HepG2 (cell line): Measurements from ENCODE around the gene METRN.

Experiments
- ARNT ChIP-seq: fragments of 450-650 bp; IDR thresholded peaks from 2 replicates; pipeline ENCODE4 v1.6.1; 2017
- DZIP1 ChIP-seq: sonication (generic); formaldehyde crosslinking; IDR thresholded peaks from 2 replicates; pipeline ENCODE4 v1.5.0; 2020; ENCODE audit warnings: mild to moderate bottlenecking, missing genetic modification reagents
- SP4 ChIP-seq: sonication (generic); formaldehyde crosslinking; IDR thresholded peaks from 2 replicates; pipeline ENCODE4 v1.8.1; 2023; ENCODE audit warnings: mild to moderate bottlenecking, missing genetic modification reagents
- ZNF747 ChIP-seq: sonication (generic); formaldehyde crosslinking; IDR thresholded peaks from 2 replicates; pipeline ENCODE4 v1.8.1; 2023; ENCODE audit warnings: missing genetic modification reagents, mild to moderate bottlenecking, borderline replicate concordance
- TF ChIP-seq, protein P1 (sequence below): sonication (generic); formaldehyde crosslinking; IDR thresholded peaks from 2 replicates; pipeline ENCODE4 v1.5.0; 2020; ENCODE audit warnings: mild to moderate bottlenecking, missing genetic modification reagents, moderate library complexity

DNA sequence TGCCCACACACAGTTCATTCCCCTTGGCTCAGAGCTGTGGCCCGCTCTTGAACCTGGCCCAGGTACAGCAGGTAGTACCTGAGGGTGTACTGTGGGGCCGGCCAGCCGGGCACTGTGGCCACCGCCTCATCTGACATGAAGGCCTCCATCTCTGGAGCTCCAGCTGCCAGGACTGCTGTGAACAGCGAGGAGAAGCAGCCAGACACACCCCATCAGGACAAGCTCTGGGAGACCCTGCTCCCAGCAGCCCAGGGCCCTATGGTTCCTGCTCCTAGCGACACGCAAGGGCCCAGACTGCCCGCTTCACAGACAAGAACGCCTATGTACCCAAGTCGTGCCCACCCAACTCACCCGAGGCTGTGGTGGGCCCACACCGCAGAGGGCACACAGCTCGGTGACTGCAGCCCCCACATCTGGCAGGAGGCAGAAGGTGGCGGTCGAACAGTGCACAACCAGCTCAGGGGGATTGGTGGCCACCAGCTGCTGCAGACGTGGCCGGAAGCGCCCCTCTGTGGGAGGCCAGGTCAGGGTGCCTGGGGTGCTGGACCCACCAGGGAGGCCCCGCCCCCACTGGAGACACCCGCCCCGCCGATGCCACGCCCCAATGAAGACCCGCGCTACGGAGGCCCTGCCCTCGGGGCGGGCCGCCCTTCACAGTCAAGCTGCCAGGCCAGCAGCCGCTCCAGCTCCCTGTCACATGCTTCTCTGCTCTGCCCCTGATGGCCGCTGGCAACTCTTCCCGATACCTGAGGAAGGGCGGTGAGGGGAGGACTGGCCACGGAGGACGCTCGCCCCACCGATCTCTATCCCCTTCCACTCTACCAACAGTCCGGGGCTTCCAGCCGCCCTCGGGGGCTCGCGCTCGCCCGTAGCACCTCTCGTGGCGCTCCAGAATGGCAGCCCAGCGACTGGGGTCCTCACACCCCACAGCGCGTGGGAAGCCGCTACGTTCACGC is 35.8 kb upstream of the METRN start:
- TF ChIP-seq ARNT = no peak
- 0 out of 2 replicates have a peak, but pooled peaks have one; percentile 63 for TF ChIP-seq ZNF747 (CRISPR knock-in tag)
- TF ChIP-seq DZIP1 = no peak
- TF ChIP-seq, protein P1, sequence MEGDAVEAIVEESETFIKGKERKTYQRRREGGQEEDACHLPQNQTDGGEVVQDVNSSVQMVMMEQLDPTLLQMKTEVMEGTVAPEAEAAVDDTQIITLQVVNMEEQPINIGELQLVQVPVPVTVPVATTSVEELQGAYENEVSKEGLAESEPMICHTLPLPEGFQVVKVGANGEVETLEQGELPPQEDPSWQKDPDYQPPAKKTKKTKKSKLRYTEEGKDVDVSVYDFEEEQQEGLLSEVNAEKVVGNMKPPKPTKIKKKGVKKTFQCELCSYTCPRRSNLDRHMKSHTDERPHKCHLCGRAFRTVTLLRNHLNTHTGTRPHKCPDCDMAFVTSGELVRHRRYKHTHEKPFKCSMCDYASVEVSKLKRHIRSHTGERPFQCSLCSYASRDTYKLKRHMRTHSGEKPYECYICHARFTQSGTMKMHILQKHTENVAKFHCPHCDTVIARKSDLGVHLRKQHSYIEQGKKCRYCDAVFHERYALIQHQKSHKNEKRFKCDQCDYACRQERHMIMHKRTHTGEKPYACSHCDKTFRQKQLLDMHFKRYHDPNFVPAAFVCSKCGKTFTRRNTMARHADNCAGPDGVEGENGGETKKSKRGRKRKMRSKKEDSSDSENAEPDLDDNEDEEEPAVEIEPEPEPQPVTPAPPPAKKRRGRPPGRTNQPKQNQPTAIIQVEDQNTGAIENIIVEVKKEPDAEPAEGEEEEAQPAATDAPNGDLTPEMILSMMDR = peak; percentile 45; the same call in 1 of the 2 replicates
- peak; percentile 82 for TF ChIP-seq SP4 (CRISPR knock-in tag)
